Tibial nerve (tissue), 4 donors: ENCODE data around the gene RNF8. TPM values are rescaled to one million over a fixed set of nuclear protein-coding genes. Genes with fewer than 3 reads are reported as not detected.
"Not testable (repeated sequence)": the region's sequence is repeated elsewhere in the genome, so short reads cannot be mapped to it uniquely, and the experiment has no call there.

Experiments used
- DNase-seq, 2 donors: peaks; one replicate each; pipeline ENCODE4 v3.0.0-alpha.2; 2019; ENCODE audit warnings: low spot score in 2 of 2
- H3K27ac ChIP-seq, 4 donors: fragments of 200-600 bp; sonication (generic) in 3 of 4; one replicate each; pipeline ENCODE4 v1.5.1; 2017 to 2019; ENCODE audit warnings: mild to moderate bottlenecking in 1 of 4
- H3K27me3 ChIP-seq, 2 donors: fragments of 200-600 bp; sonication (generic) in 1 of 2; one replicate each; pipeline versions ENCODE4 v1.5.1 to v1.6.0; 2017 to 2019
- H3K36me3 ChIP-seq, 3 donors: fragments of 200-600 bp; sonication (generic); one replicate each; pipeline ENCODE4 v1.5.1; 2018 to 2019
- H3K4me1 ChIP-seq, 4 donors: fragments of 200-600 bp; sonication (generic) in 3 of 4; one replicate each; pipeline ENCODE4 v1.5.1; 2017 to 2019
- H3K4me3 ChIP-seq, 4 donors: fragments of 200-600 bp; sonication (generic) in 3 of 4; one replicate each; pipeline ENCODE4 v1.5.1; 2017 to 2019; ENCODE audit warnings: mild to moderate bottlenecking in 1 of 4, moderate library complexity in 1 of 4
- H3K9me3 ChIP-seq, 4 donors: fragments of 200-600 bp; sonication (generic) in 3 of 4; one replicate each; pipeline ENCODE4 v1.5.1; 2017 to 2019
- CTCF ChIP-seq, 5 experiments: fragments of 200-600 bp in 3 of 5; fragments of 450-650 bp in 2 of 5; sonication (generic) in 3 of 5; IDR thresholded peaks; one replicate each; pipeline ENCODE4 v1.5.1; 2016 to 2019; ENCODE audit warnings: antibody characterized with exemption in 5 of 5, mild to moderate bottlenecking in 3 of 5, moderate library complexity in 2 of 5
- EP300 ChIP-seq, 2 donors: sonication (generic); formaldehyde crosslinking; IDR thresholded peaks; one replicate each; pipeline ENCODE4 v1.6.1; 2017; ENCODE audit warnings: antibody characterized with exemption in 2 of 2, mild to moderate bottlenecking in 1 of 2
- POLR2A ChIP-seq, 2 donors: fragments of 450-650 bp; IDR thresholded peaks; one replicate each; pipeline ENCODE4 v1.6.1; 2017; ENCODE audit warnings: antibody characterized with exemption in 2 of 2, mild to moderate bottlenecking in 2 of 2, moderate library complexity in 2 of 2
- WGBS, 2 donors: methylation state at CpG; one replicate each; pipeline ENCODE4 v1.1.5; 2018; 5-methylcytosine and 5-hydroxymethylcytosine counted together
- total RNA-seq, 4 donors: library from RNA; depleted of rRNA; stranded (reverse); fragments of >200 nt; gene quantifications; one replicate each; pipeline ENCODE4 v1.1.0, GENCODE V29; 2016

RNF8 gene
- total RNA-seq, 4 donors from 2014 or later = 9.2 to 12.9 (median 12.7) TPM

GRCh38 chr6:37340639-37340943, 13.2 kb upstream of the RNF8 start:
- no peaks in the 10 kb centered on the region for H3K36me3 ChIP-seq
- WGBS, 2 donors = 48 to 58% methylated on average over 4 of the region's 4 CpGs
- no peak for TF ChIP-seq EP300 (IDR thresholded peaks at IDR 0.05)
- no peak for TF ChIP-seq POLR2A (IDR thresholded peaks at IDR 0.05)
- no peak for TF ChIP-seq CTCF (IDR thresholded peaks at IDR 0.05)
- H3K27ac ChIP-seq = no peak overlapping the region
- H3K9me3 ChIP-seq = no peaks in the 10 kb centered on the region
- no peak overlapping the region for H3K4me3 ChIP-seq
- no peak for DNase-seq
- H3K4me1 ChIP-seq = no peaks in the 10 kb centered on the region
- no peaks in the 10 kb centered on the region for H3K27me3 ChIP-seq

GRCh38 chr6:37343248-37343647, 10.5 kb upstream of the RNF8 start:
- Histone ChIP-seq H3K4me3 (no peak overlapping the region), H3K27ac (no peak overlapping the region), H3K4me1 (no peaks in the 10 kb centered on the region), H3K27me3 (no peaks in the 10 kb centered on the region), H3K9me3 (no peaks in the 10 kb centered on the region), H3K36me3 (no peaks in the 10 kb centered on the region)
- whole genome bisulfite sequencing, 2 donors = 80 to 86% methylated on average over 3 of the region's 3 CpGs
- no peak for DNase-seq
- no peak for TF ChIP-seq EP300 (IDR thresholded peaks at IDR 0.05)
- no peak for TF ChIP-seq CTCF (IDR thresholded peaks at IDR 0.05)
- TF ChIP-seq POLR2A (IDR thresholded peaks at IDR 0.05) = no peak

- 86 to 90% methylated on average over 3 of the region's 3 CpGs for WGBS, 2 donors
- Histone ChIP-seq H3K4me3 (no peak overlapping the region), H3K9me3 (no peaks in the 10 kb centered on the region), H3K36me3 (no peaks in the 10 kb centered on the region), H3K27ac (no peak overlapping the region), H3K4me1 (no peaks in the 10 kb centered on the region), H3K27me3 (no peaks in the 10 kb centered on the region)
- DNase-seq = no peak
- TF ChIP-seq CTCF (IDR thresholded peaks at IDR 0.05) = no peak
- no peak for TF ChIP-seq EP300 (IDR thresholded peaks at IDR 0.05)
- TF ChIP-seq POLR2A (IDR thresholded peaks at IDR 0.05) = no peak
Observed at GRCh38 chr6:37344308-37344707, 9.5 kb upstream of the RNF8 start.

GRCh38 chr6:37345804-37346203, 8.0 kb upstream of the RNF8 start:
- not testable (repeated sequence) for DNase-seq, H3K4me1 ChIP-seq, H3K9me3 ChIP-seq, H3K36me3 ChIP-seq, H3K4me3 ChIP-seq, H3K27me3 ChIP-seq, H3K27ac ChIP-seq
- WGBS, 2 donors = 85 to 91% methylated on average over 3 of the region's 3 CpGs

GRCh38 chr6:37347177-37347576, 6.6 kb upstream of the RNF8 start:
- H3K27ac ChIP-seq = no peak overlapping the region
- no peaks in the 10 kb centered on the region for H3K9me3 ChIP-seq
- H3K36me3 ChIP-seq = no peaks in the 10 kb centered on the region
- TF ChIP-seq EP300 (IDR thresholded peaks at IDR 0.05) (no peak), CTCF (IDR thresholded peaks at IDR 0.05) (no peak), POLR2A (IDR thresholded peaks at IDR 0.05) (no peak)
- H3K4me3 ChIP-seq = no peak overlapping the region
- WGBS, 2 donors = 82 to 84% methylated on average over 3 of the region's 3 CpGs
- no peak for DNase-seq
- no peaks in the 10 kb centered on the region for H3K27me3 ChIP-seq
- no peaks in the 10 kb centered on the region for H3K4me1 ChIP-seq

DNA sequence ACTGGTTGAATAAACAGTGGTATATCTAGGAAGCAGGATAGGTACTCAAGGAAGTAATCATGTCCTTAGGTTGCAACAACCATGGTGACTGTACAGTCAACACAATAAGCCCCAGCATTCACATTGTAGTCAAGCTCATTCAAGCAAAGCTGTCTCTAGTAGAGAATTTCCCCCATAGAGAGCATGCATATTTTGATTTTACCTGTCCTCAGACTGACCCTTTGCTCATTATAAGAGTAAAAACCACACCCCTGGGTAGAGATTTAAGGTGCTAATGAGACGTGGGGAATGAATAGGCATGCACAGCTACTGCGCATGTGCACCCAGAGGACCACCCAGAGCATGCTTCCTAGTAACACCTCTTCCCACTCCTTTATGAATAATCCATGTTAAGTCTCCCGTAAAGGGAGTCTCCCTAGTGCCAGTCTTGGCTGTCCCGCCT, 6.1 kb upstream of the RNF8 start:
- no peak for TF ChIP-seq CTCF (IDR thresholded peaks at IDR 0.05)
- TF ChIP-seq EP300 (IDR thresholded peaks at IDR 0.05) = no peak
- TF ChIP-seq POLR2A (IDR thresholded peaks at IDR 0.05) = no peak
- Histone ChIP-seq H3K27ac (no peak overlapping the region), H3K9me3 (no peaks in the 10 kb centered on the region), H3K4me1 (no peaks in the 10 kb centered on the region), H3K36me3 (no peaks in the 10 kb centered on the region), H3K27me3 (no peaks in the 10 kb centered on the region), H3K4me3 (no peak overlapping the region)
- WGBS, 2 donors = 66 to 72% methylated on average over 4 of the region's 4 CpGs
- no peak for DNase-seq
